ENCODE results near the gene AMH.

Gene AMH

GRCh38 chr19:2249010-2249866 is at the start of gene AMH:
TSS of gene AMH (plus strand) at chr19:2249323. CDS start at chr19:2249333, 10 bp downstream.
- TF ChIP-seq CTCF (IDR thresholded peaks at IDR 0.05) = no peak

DNA sequence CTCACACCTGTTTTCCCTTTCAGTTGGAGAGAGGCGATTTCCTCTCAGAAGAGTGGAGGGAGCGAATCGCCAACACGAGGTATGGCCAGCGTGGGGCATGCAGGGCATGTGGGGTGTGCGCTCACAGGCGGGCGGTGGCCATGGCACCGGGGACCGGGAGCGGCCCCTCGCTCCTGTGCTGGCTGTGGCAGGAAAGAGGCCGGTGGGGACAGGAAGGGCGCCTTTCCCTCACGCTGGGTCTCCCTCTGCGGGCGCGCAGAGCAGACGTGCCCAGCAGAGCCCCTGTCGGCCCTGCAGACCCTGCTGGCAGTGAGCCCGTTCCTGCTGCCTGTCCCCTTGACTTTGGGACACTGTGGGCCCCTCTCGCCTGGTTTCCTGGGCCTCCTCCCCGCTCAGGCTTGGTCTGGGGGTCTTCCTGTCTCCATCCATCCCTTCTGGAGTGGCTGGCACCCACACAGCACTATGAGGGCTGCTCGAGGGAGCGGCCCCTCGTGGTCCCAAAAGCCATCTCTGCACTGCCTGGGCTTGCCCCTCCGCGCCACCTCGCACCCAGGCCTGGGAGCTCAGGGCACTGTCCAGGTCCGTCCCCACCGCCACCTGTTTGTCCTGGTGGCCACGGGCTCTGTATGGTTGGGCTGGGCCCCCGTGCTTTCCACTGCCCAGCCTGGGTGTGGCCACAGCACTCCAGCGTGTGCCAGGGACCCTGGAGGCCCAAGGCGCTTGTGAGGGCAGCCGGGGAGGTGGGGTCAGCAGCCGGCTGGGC is 49.1 kb upstream of the AMH start:
- no peak for TF ChIP-seq CTCF (IDR thresholded peaks at IDR 0.05)

- no peak for TF ChIP-seq CTCF (IDR thresholded peaks at IDR 0.05)
Observed at GRCh38 chr19:2201473-2202148, 47.5 kb upstream of the AMH start.

DNA sequence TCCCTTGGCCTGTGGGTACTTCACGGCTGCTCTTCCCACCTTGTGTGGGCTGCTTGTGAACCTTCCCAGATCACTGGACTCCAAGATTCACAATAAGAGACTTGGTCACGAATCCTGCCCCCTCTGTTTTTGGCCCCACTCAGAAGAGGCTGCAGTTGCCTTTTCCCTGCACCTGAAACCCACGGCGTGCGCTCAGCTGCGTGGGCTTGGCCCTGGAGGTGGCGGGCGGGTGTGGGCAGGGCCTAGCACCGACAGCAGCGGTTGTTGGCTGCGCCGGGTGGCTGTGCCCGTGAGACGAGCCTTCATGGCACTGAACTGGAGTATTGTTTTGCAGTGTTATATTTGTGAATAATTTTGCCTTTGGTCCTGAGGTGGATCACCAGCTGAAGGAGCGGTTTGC is 46.8 kb upstream of the AMH start:
- TF ChIP-seq CTCF (IDR thresholded peaks at IDR 0.05) = no peak

- TF ChIP-seq CTCF (IDR thresholded peaks at IDR 0.05) = no peak
Observed at GRCh38 chr19:2207008-2207407, 42.1 kb upstream of the AMH start.

- TF ChIP-seq CTCF (IDR thresholded peaks at IDR 0.05) = no peak
Observed at GRCh38 chr19:2207991-2208860, 40.9 kb upstream of the AMH start.

GRCh38 chr19:2208975-2209374 is 40.1 kb upstream of the AMH start:
- TF ChIP-seq CTCF (IDR thresholded peaks at IDR 0.05) = no peak
